D341Med (cell line): Measurements from ENCODE around the gene ITGBL1.
A peak's percentile ranks its signal among the peaks of the same experiment; 100 is the strongest.
"Not testable (repeated sequence)": the region's sequence is repeated elsewhere in the genome, so short reads cannot be mapped to it uniquely, and the experiment has no call there.

Source experiments
- DNase-seq: peaks from one replicate; pipeline ENCODE4 v3.0.0; 2012; ENCODE audit warnings: low spot score

Gene ITGBL1

GRCh38 chr13:101514695-101515275 lies 62.3 kb downstream of the ITGBL1 start:
- peak; percentile 32 for DNase-seq

- no peak for DNase-seq
Measured at GRCh38 chr13:101515504-101515903, 63.0 kb downstream of the ITGBL1 start.

- no peak for DNase-seq
Measured at GRCh38 chr13:101516262-101516661, 63.8 kb downstream of the ITGBL1 start.

- DNase-seq = no peak
Measured at GRCh38 chr13:101520672-101521071, 68.2 kb downstream of the ITGBL1 start.

GRCh38 chr13:101521371-101521770 lies 68.9 kb downstream of the ITGBL1 start:
- no peak for DNase-seq

GRCh38 chr13:101522607-101523006 lies 70.1 kb downstream of the ITGBL1 start:
- DNase-seq = no peak

GRCh38 chr13:101523154-101524131 lies 71.0 kb downstream of the ITGBL1 start:
- DNase-seq = no peak

GRCh38 chr13:101527130-101527529 lies 74.7 kb downstream of the ITGBL1 start:
- DNase-seq = no peak

- DNase-seq = no peak
Measured at GRCh38 chr13:101529422-101529821, 76.9 kb downstream of the ITGBL1 start.

GRCh38 chr13:101530293-101530692 lies 77.8 kb downstream of the ITGBL1 start:
- no peak for DNase-seq

- DNase-seq = no peak
Measured at GRCh38 chr13:101535192-101535746, 82.8 kb downstream of the ITGBL1 start.

GRCh38 chr13:101536079-101536478 lies 83.6 kb downstream of the ITGBL1 start:
- DNase-seq = no peak

GRCh38 chr13:101544544-101544943 lies 92.1 kb downstream of the ITGBL1 start:
- DNase-seq = not testable (repeated sequence)

GRCh38 chr13:101544979-101545378 lies 92.5 kb downstream of the ITGBL1 start:
- DNase-seq = no peak

- no peak for DNase-seq
Measured at GRCh38 chr13:101545521-101545920, 93.0 kb downstream of the ITGBL1 start.

- no peak for DNase-seq
Measured at GRCh38 chr13:101552286-101552685, 99.8 kb downstream of the ITGBL1 start.

GRCh38 chr13:101552786-101553185 lies 100.3 kb downstream of the ITGBL1 start:
- DNase-seq = no peak

GRCh38 chr13:101554420-101555125 lies 102.1 kb downstream of the ITGBL1 start:
- DNase-seq = no peak

- DNase-seq = no peak
Measured at GRCh38 chr13:101555610-101556009, 103.1 kb downstream of the ITGBL1 start.

- no peak for DNase-seq
Measured at GRCh38 chr13:101556676-101557123, 104.2 kb downstream of the ITGBL1 start.

GRCh38 chr13:101565317-101565716 lies 112.8 kb downstream of the ITGBL1 start:
- DNase-seq = peak; percentile 28

- no peak for DNase-seq
Measured at GRCh38 chr13:101567841-101568240, 115.4 kb downstream of the ITGBL1 start.
